HCT116 (cell line): ENCODE data around the gene CNDP1. TPM values are rescaled to one million over a fixed set of nuclear protein-coding genes. Genes with fewer than 3 reads are reported as not detected.

Source experiments
- ATAC-seq: fragments of 200-7000 bp; cut with Tn5 transposase; 2 replicates; pipeline ENCODE4 v1.9.1; 2020; ENCODE audit warnings: mild to moderate bottlenecking, moderate library complexity
- BruUV-seq: library from RNA; stranded (reverse); fragments of 400-500 nt; replicated peaks from 2 replicates; lab custom pipeline; 2021; lab: Mats Ljungman, UMichigan
- CTCF ChIA-PET: fragments of 300-600 bp; sonication (Branson Sonifier 250); formaldehyde crosslinking; loops from one replicate; lab custom pipeline; 2021; ENCODE audit warnings: antibody characterized with exemption; lab: Charles Lee
- POLR2A ChIA-PET: fragments of 300-600, 350-600 bp; sonication (Branson Sonifier 250); formaldehyde crosslinking; loops from one replicate; lab custom pipeline; 2021; ENCODE audit warnings: antibody characterized with exemption; lab: Charles Lee
- RAD21 ChIA-PET, 2 experiments: fragments of 300-600 bp; sonication (Branson Sonifier 250); formaldehyde crosslinking; loops; one replicate each; lab custom pipeline; 2023; ENCODE audit warnings: low total read pairs in 2 of 2; ENCODE audit not compliant: uncharacterized antibody in 2 of 2, unreplicated experiment in 2 of 2, low non-redundant PET in 1 of 2; lab: Charles Lee
- DNase-seq: peaks from one replicate; pipeline ENCODE4 v3.0.0-alpha.2; 2010; ENCODE audit warnings: low read depth, low spot score
- H2AFZ ChIP-seq: fragments of 200-600 bp; shearing (Covaris generic), sonication (generic); 2 replicates; pipeline ENCODE4 v1.6.1; 2017; ENCODE audit warnings: low read depth, mixed run types, mixed read lengths, antibody characterized with exemption, low read length; ENCODE audit not compliant: poor library complexity, severe bottlenecking
- H3K27ac ChIP-seq: 2 replicates; pipeline ENCODE4 v1.5.1; 2012; ENCODE audit warnings: low read depth, low read length
- H3K27me3 ChIP-seq: fragments of 200-600 bp; sonication (generic); 2 replicates; pipeline ENCODE4 v1.6.1; 2016; ENCODE audit warnings: mixed run types, low read length, mixed read lengths; ENCODE audit not compliant: insufficient read depth
- H3K36me3 ChIP-seq, 2 experiments: fragments of 200-500 bp in 1 of 2; fragments of 200-600 bp in 1 of 2; sonication (Bioruptor generic) in 1 of 2; sonication (generic) in 1 of 2; 2 replicates each; pipeline versions ENCODE4 v1.5.1 to v1.6.1; 2014 to 2016; ENCODE audit warnings: low read length in 2 of 2, inconsistent platforms in 1 of 2, mixed read lengths in 1 of 2, mixed run types in 1 of 2; ENCODE audit not compliant: insufficient read depth in 2 of 2, control insufficient read depth in 1 of 2
- H3K4me1 ChIP-seq, 2 experiments: fragments of 200-600 bp in 1 of 2; sonication (generic) in 1 of 2; 2 replicates each; pipeline versions ENCODE4 v1.5.1 to v1.6.1; 2012 to 2017; ENCODE audit warnings: low read length in 2 of 2, inconsistent platforms in 1 of 2, mild to moderate bottlenecking in 1 of 2, mixed read lengths in 1 of 2, mixed run types in 1 of 2, moderate library complexity in 1 of 2; ENCODE audit not compliant: insufficient read depth in 2 of 2, control insufficient read depth in 1 of 2
- H3K4me2 ChIP-seq: fragments of 200-600 bp; sonication (generic); 2 replicates; pipeline ENCODE4 v1.6.1; 2017; ENCODE audit warnings: mixed run types, low read length, mixed read lengths
- H3K4me3 ChIP-seq, 2 experiments: fragments of 200-600 bp in 1 of 2; sonication (generic) in 1 of 2; replicated peaks in 1 of 2; 2 replicates each; pipeline ENCODE4 v1.5.1; 2011 to 2016; ENCODE audit warnings: low read length in 2 of 2, control low read depth in 1 of 2, low read depth in 1 of 2, mild to moderate bottlenecking in 1 of 2, mixed read lengths in 1 of 2, mixed run types in 1 of 2
- H3K79me2 ChIP-seq: fragments of 200-600 bp; sonication (generic); 2 replicates; pipeline ENCODE4 v1.6.1; 2017; ENCODE audit warnings: mild to moderate bottlenecking, mixed run types, low read length, moderate library complexity, mixed read lengths; ENCODE audit not compliant: insufficient read depth
- H3K9ac ChIP-seq: fragments of 200-600 bp; sonication (generic); 2 replicates; pipeline ENCODE4 v1.6.1; 2016; ENCODE audit warnings: low read length, mixed read lengths
- H3K9me2 ChIP-seq: fragments of 200-600 bp; sonication (generic), shearing (Covaris generic); 2 replicates; pipeline ENCODE4 v1.6.1; 2017; ENCODE audit warnings: mixed run types, mild to moderate bottlenecking, moderate library complexity; ENCODE audit not compliant: insufficient read depth
- H3K9me3 ChIP-seq, 2 experiments: fragments of 200-500 bp in 1 of 2; fragments of 200-600 bp in 1 of 2; sonication (Bioruptor generic) in 1 of 2; sonication (generic) in 1 of 2; 2 replicates each; pipeline ENCODE4 v1.6.1; 2014 to 2017; ENCODE audit warnings: low read length in 2 of 2, mixed read lengths in 2 of 2, inconsistent platforms in 1 of 2, low read depth in 1 of 2, mild to moderate bottlenecking in 1 of 2, mixed run types in 1 of 2, moderate library complexity in 1 of 2; ENCODE audit not compliant: control insufficient read depth in 1 of 2, insufficient read depth in 1 of 2
- H4K20me1 ChIP-seq: fragments of 200-600 bp; sonication (generic), shearing (Covaris generic); 2 replicates; pipeline ENCODE4 v1.6.1; 2017; ENCODE audit warnings: mixed run types, mild to moderate bottlenecking, moderate library complexity; ENCODE audit not compliant: insufficient read depth
- CBX3 ChIP-seq: IDR thresholded peaks from 2 replicates; pipeline ENCODE4 v1.6.1; 2012; ENCODE audit warnings: low read depth
- CEBPB ChIP-seq: IDR thresholded peaks from 2 replicates; pipeline ENCODE4 v1.6.1; 2012; ENCODE audit warnings: low read depth
- CTCF ChIP-seq, 3 experiments: fragments of 200-600 bp in 1 of 3; sonication (generic) in 1 of 3; IDR thresholded peaks in 2 of 3; conservative IDR thresholded peaks in 1 of 3; 2 replicates each; pipeline ENCODE4 v1.5.1; 2012 to 2017; ENCODE audit warnings: low read depth in 2 of 3, low read length in 2 of 3, antibody characterized with exemption in 1 of 3, borderline replicate concordance in 1 of 3, control low read depth in 1 of 3, mild to moderate bottlenecking in 1 of 3, mixed read lengths in 1 of 3, mixed run types in 1 of 3, moderate library complexity in 1 of 3; ENCODE audit not compliant: insufficient read depth in 1 of 3
- EGR1 ChIP-seq: IDR thresholded peaks from 2 replicates; pipeline ENCODE4 v1.6.1; 2012; ENCODE audit warnings: low read depth
- JUND ChIP-seq: IDR thresholded peaks from 2 replicates; pipeline ENCODE4 v1.6.1; 2012
- POLR2AphosphoS5 ChIP-seq: IDR thresholded peaks from 2 replicates; pipeline ENCODE4 v1.6.1; 2011; ENCODE audit warnings: mild to moderate bottlenecking, low read depth, low read length, moderate library complexity
- RAD21 ChIP-seq: IDR thresholded peaks from 2 replicates; pipeline ENCODE4 v1.6.1; 2012; ENCODE audit warnings: low read depth, mild to moderate bottlenecking
- SIN3A ChIP-seq: IDR thresholded peaks from 2 replicates; pipeline ENCODE4 v1.6.1; 2012; ENCODE audit warnings: low read depth
- SP1 ChIP-seq: IDR thresholded peaks from 2 replicates; pipeline ENCODE4 v1.6.1; 2012; ENCODE audit warnings: low read depth
- SRF ChIP-seq: IDR thresholded peaks from 2 replicates; pipeline ENCODE4 v1.6.1; 2012; ENCODE audit warnings: low read depth
- YY1 ChIP-seq: IDR thresholded peaks from 2 replicates; pipeline ENCODE4 v1.6.1; 2011; ENCODE audit warnings: low read length, low read depth, moderate library complexity, mild to moderate bottlenecking; ENCODE audit not compliant: insufficient replicate concordance; ENCODE audit errors: extremely low read depth
- ZBTB33 ChIP-seq: IDR thresholded peaks from 2 replicates; pipeline ENCODE4 v1.6.1; 2011; ENCODE audit warnings: mild to moderate bottlenecking, low read length, moderate library complexity; ENCODE audit not compliant: insufficient replicate concordance; ENCODE audit errors: extremely low read depth
- ZFX ChIP-seq: fragments of 450-650 bp; IDR thresholded peaks from 2 replicates; pipeline ENCODE4 v1.6.1; 2017
- intact Hi-C: fragments of 100-400 bp; cut with micrococcal nuclease; formaldehyde crosslinking; loops from 2 replicates; pipeline ENCODE4 v1.10.0; 2022
- total RNA-seq: library from RNA; stranded (reverse); gene quantifications from one replicate; pipeline ENCODE4 v1.2.1, GENCODE V29; 2021; ENCODE audit not compliant: unreplicated experiment

Gene CNDP1
- total RNA-seq, 1 experiment from 2014 or later, result not detected

GRCh38 chr18:74506448-74507084 lies 27.7 kb upstream of the CNDP1 start:
- no peaks in the 10 kb centered on the region for H3K27me3 ChIP-seq
- H3K4me3 ChIP-seq, result no peak overlapping the region
- H3K9ac ChIP-seq, result no peak overlapping the region
- H4K20me1 ChIP-seq, result no peaks in the 10 kb centered on the region
- ChIA-PET RAD21 (no interaction called here), POLR2A (no interaction called here), CTCF (no interaction called here)
- intact Hi-C loops, result no loop called here
- H3K4me2 ChIP-seq, result no peak overlapping the region
- no peaks in the 10 kb centered on the region for H3K79me2 ChIP-seq
- no peak overlapping the region for H2AFZ ChIP-seq
- no peaks in the 10 kb centered on the region for H3K4me1 ChIP-seq
- no peaks in the 10 kb centered on the region for H3K9me3 ChIP-seq
- ATAC-seq (no peak), DNase-seq (no peak)
- no peaks in the 10 kb centered on the region for H3K9me2 ChIP-seq
- H3K27ac ChIP-seq, result no peak overlapping the region
- no peak for TF ChIP-seq RAD21
- no peak for TF ChIP-seq EGR1
- no peak for TF ChIP-seq CTCF (IDR thresholded peaks at IDR 0.05 in 2 of 3, conservative IDR thresholded peaks at IDR 0.05 in 1 of 3; ENCODE audit: borderline replicate concordance in 1 of 3, insufficient read depth in 1 of 3, low read depth in 2 of 3, low read length in 2 of 3)
- TF ChIP-seq ZFX, result no peak
- TF ChIP-seq JUND, result no peak
- BruUV-seq, result no TSS peak
- peaks cover 16 to 34% of the 10 kb centered on the region in 2 experiments; a peak in 3 of 4 replicates for H3K36me3 ChIP-seq

GRCh38 chr18:74507097-74507881 lies 27.0 kb upstream of the CNDP1 start:
- Histone ChIP-seq H3K4me1 (no peaks in the 10 kb centered on the region), H4K20me1 (no peaks in the 10 kb centered on the region), H3K27ac (no peak overlapping the region), H3K79me2 (no peaks in the 10 kb centered on the region), H2AFZ (no peak overlapping the region), H3K9ac (no peak overlapping the region), H3K9me3 (no peaks in the 10 kb centered on the region), H3K4me3 (no peak overlapping the region), H3K9me2 (no peaks in the 10 kb centered on the region), H3K27me3 (no peaks in the 10 kb centered on the region), H3K36me3 (peaks cover 18 to 31% of the 10 kb centered on the region in 2 experiments; a peak in 3 of 4 replicates), H3K4me2 (no peak overlapping the region)
- ATAC-seq (no peak), DNase-seq (no peak)
- POLR2A ChIA-PET, result no interaction called here
- intact Hi-C loops, result no loop called here
- BruUV-seq, result no TSS peak
- TF ChIP-seq SRF, result no peak
- TF ChIP-seq CBX3, result no peak
- no peak for TF ChIP-seq EGR1
- no peak for TF ChIP-seq ZBTB33
- no peak for TF ChIP-seq YY1
- TF ChIP-seq SP1, result no peak
- no peak for TF ChIP-seq CEBPB
- no peak for TF ChIP-seq POLR2AphosphoS5
- TF ChIP-seq ZFX, result no peak
- no peak for TF ChIP-seq SIN3A
- CTCF ChIA-PET, result no interaction called here
- RAD21 ChIA-PET, result no interaction called here
